Umbilical cord (tissue), 2 donors: ENCODE data around the gene ZDHHC14. TPM values are rescaled to one million over a fixed set of nuclear protein-coding genes. Genes with fewer than 3 reads are reported as not detected.
"Not testable (repeated sequence)": the region's sequence is repeated elsewhere in the genome, so short reads cannot be mapped to it uniquely, and the experiment has no call there.

ENCODE experiments used
- DNase-seq: peaks from one replicate; pipeline ENCODE4 v3.0.0-alpha.2; 2015; ENCODE audit warnings: low spot score
- total RNA-seq: library from RNA; depleted of rRNA; stranded (reverse); fragments of >200 nt; gene quantifications from one replicate; pipeline ENCODE4 v1.2.3, GENCODE V29; 2014; ENCODE audit warnings: low replicate concordance; ENCODE audit not compliant: insufficient read depth

ZDHHC14 gene
- total RNA-seq, 1 donor from 2014 or later = 6.5 TPM

DNA sequence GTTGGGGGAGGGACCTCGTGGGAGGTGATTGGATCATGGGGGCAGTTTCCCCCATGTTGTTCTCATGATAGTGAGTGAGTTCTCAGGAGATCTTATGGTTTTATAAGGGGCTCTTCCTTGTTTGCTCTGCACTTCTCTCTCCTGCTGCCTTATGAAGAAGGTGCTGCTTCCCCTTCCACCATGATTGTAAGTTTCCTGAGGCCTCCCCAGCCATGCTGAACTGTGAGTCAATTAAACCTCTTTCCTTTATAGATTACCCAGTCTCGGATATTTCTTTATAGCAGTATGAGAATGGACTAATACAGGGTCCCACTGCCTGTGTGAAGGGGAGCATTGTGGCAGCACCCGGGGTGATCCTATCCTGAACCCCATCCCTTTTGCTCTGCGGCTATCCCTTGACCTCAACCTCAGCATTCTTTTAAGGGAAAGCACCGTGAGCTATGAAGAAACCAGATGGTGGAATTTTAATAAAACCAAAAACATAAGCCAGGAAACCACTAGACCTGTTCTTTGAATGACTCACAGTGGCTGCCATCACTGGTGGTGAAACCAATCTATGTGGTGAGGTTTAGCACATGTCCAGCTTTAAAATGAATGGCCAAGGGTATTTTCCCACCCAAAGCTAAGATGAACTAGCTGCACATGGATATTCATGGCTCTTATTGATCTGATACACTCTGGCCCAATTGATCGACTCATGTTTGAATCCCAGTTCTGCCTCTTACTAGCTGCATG, 62.2 kb downstream of the ZDHHC14 start:
- no peak for DNase-seq

GRCh38 chr6:157445277-157446009, 64.5 kb downstream of the ZDHHC14 start:
- peak; percentile 62 for DNase-seq

GRCh38 chr6:157447735-157448134, 66.7 kb downstream of the ZDHHC14 start:
- no peak for DNase-seq

- DNase-seq = no peak
These were observed 68.6 kb downstream of the ZDHHC14 start for GRCh38 chr6:157449610-157450009.

- no peak for DNase-seq
These were observed 70.1 kb downstream of the ZDHHC14 start for GRCh38 chr6:157450931-157451742.

DNA sequence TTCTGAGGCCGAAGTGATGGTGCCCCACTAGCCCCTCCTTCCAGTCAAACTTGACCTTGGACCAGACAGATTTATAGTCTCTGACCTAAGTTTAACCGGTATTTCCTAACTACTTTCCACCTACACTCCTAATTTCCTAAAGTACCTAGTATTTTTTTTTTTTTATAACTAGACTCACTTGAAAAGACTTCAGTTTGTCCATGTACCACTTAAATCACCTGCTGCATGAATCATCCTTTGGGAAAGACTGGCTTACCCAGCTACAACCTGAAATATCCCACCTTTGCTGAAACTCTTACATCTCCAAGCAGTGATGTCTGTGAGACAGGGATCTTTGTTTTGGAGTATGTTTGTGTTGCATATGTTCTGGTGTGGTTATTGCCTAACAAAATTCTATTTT, 71.1 kb downstream of the ZDHHC14 start:
- no peak for DNase-seq

DNA sequence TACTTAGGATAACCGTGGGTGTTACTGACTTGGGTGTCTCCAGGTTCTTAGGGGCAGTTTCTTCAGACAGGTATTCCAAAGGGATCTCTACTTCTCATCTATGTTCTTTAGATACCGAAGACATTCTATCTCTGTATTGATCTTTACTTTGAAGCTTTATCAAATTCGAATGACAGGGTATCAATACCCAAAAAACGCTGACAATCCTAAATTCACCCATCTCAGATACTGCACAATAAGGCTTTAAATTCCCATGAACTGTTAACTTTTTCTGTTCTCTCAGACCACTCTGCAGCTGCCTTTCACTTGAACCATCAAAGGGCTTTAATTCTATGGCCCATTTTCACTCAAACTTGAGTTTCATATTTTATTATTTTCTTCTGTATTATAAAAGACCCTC, 72.1 kb downstream of the ZDHHC14 start:
- no peak for DNase-seq

- DNase-seq = no peak
These were observed 73.0 kb downstream of the ZDHHC14 start for GRCh38 chr6:157453978-157454377.

DNA sequence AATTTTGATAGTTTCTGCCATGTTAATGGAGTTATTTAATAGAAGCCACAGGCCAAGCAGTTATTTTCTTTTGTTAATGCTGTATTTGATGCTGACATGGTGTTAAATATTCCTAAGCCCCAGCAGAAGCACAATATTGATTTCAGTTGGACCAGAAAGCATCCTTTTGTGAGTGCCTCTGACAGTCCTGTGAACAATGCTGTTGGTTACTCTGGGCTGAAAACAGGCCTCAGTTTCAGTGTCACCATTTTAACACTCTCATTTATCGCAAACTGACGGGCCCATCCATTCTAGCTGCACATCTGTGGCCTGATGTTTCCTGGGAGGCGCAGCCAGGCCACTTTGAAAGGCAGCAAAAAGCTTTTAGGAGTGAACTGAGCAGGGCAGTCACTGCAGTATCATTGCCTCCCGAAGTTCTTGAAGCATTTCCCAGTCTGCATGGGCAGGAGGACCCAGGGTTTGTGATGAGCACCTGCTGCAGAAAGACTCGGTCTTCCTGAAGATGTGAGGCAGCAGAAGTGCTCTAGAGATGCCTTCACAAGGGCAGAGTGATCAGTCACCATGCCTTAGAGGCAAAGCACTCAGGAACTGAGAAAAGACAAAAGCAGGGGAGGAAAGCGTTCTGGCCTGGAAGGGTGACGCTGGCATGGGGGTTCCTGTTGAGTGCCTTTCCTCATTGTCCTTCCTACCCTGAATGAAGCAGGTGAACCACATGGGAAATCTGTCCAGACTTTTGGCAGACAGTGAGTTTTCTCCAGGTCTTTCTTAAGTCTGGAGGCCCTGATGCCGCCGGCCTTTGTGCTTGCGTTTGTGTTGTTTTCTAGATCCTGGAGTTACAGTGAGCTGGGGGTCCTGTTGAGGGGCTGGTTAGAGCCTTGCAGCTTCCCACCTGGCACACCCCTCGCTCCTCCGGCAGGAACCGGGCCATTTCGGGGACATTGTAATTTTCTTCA, 74.0 kb downstream of the ZDHHC14 start:
- no peak for DNase-seq

DNA sequence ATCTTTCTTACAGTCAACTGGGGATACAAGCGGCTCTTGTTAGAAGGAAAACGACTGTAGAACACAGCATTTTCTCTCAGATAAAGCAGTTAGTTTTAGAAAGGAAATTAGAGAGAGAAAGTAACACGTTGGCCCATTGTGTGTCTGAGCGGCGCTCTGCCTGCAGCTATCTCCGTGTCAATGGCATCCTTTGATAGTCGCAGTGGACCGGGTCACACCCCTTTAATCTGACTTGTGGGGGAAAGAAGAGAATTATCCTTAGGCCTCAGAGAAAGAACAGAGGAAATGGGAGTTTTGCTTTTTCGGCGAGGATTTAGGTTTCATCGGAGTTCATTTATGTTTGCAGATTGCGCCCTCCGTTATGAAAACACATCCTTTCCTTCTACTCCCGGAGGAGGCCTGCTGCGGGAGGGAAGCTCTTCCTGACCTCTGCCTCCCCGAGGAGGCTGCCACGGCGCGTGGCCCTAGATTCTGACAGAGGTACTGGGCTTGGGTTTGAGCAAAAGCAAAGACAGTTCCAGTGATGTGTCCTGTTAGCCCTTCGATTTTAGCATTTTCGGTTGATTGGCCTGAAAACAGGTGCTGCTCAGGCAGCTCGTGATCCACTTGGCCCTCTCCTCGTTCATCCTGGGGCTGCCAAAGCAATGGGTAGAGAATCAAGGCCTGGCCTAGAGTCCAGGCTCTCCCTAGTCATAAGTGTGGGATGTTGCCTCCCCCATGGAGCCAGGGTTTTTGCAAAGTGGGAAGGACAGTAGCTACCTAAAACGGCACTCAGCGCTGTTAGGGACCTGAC, 74.9 kb downstream of the ZDHHC14 start:
- no peak for DNase-seq

- no peak for DNase-seq
These were observed 75.5 kb downstream of the ZDHHC14 start for GRCh38 chr6:157456524-157456829.

GRCh38 chr6:157457787-157458186, 76.8 kb downstream of the ZDHHC14 start:
- no peak for DNase-seq

GRCh38 chr6:157459327-157459726, 78.3 kb downstream of the ZDHHC14 start:
- DNase-seq = no peak

- no peak for DNase-seq
These were observed 79.4 kb downstream of the ZDHHC14 start for GRCh38 chr6:157460182-157460999.

DNA sequence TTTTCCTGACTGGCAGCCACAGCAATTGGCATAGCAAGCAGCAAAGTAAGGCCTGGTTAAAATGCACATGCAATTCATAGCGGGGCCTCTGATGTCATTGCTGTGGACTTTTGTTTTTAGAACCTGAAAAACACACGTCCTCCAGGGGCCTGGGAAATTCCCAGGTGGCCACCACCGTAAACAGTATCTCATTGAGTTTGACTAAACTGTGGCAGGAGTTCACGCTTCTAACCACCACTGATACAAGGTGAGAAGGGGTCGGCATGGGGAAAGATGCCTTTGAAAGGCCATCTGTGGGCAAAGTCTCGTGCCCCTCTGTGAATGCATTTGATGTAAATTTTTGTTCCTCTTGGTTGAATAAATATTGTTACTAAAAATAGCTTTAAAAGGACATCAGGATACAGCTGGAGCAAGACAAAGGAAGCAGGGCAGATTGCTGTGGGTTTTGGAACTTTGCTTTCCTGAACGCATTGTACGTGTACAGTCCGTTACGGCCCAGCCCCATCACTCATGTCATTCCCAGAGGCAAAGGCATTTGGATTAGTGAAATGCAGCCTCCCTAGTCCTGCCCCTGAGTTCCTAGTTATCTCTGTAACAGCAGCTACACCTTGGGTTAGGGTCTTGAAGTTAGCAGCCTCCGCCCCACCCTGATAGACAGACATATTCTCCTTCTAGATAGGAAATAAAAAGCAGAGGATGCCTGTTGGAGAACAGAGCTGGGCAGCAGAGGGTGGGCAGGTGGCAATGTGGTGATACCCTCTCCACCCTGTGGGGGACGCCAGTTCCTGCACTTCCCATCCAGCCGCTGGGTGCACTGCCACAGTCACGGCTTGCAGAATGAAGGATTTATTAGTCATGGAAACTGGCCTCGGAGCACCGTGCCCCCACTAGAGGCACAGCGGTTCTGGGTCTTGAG, 80.3 kb downstream of the ZDHHC14 start:
- no peak for DNase-seq

GRCh38 chr6:157462956-157463742, 82.2 kb downstream of the ZDHHC14 start:
- no peak for DNase-seq

DNA sequence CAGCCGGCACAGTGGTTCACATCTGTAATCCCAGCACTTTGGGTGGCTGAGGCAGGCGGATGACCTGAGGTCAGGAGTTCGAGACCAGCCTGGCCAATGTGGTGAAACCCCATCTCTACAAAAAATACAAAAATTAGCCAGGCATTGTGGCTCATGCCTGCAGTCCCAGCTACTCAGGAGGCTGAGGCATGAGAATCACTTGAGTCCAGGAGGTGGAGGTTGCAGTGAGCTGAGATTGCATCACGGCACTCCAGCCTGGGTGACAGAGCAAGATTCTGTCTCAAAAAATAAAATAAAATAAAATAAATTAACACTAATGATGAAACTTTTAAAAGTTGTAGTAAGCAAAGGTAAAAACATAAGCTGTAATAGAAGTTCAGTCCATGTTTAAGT, 82.7 kb downstream of the ZDHHC14 start:
- not testable (repeated sequence) for DNase-seq
